HG03565 (cell line): ENCODE measurements around the gene HIC2.
"Not testable (repeated sequence)": the region's sequence is repeated elsewhere in the genome, so short reads cannot be mapped to it uniquely, and the experiment has no call there.

Experiments
- ATAC-seq: cut with Tn5 transposase; IDR thresholded peaks from one replicate; pipeline ENCODE4 v1.9.1; 2021; ENCODE audit warnings: mild to moderate bottlenecking, moderate library complexity; ENCODE audit not compliant: unreplicated experiment

The HIC2 gene

DNA sequence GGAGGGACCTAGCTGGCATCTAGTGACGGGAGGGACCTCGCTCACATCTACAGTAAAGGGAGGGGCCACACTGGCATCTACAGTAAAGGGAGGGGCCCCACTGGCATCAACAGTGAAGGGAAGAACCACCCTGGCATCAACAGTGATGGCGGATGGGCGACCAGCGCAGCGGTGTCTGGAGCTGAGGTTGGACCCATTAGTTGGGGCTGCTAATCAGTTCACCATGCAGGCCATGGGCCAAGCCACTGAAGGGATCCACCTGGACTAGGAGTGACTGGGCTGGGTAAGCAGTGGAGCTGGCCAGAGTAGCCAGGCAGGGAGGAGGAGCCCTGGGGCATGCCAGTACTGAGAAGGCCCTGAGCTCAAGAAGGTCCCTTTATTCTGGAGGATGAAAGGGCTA lies 73.4 kb downstream of the HIC2 start:
- ATAC-seq, result not testable (repeated sequence)

DNA sequence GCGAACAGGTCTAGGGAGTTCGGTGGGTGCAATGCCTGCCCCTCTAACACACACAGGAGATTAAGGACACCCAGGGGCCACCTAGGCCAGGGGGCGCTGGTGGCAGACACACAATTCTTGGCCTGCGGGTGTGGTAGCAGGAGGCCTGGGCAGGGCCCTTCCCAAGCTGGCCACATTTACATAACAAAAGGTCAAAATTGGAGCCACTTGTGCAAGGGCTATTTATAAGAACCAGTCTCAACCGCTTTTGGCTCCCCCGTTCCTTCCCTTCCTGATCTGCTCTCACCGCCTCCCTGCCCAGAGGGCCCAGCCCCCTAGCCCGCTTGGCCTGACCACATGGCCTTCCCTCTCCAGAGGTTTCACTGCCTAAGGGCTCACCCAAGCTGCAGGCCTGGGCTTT lies 75.1 kb downstream of the HIC2 start:
- ATAC-seq, result not testable (repeated sequence)

DNA sequence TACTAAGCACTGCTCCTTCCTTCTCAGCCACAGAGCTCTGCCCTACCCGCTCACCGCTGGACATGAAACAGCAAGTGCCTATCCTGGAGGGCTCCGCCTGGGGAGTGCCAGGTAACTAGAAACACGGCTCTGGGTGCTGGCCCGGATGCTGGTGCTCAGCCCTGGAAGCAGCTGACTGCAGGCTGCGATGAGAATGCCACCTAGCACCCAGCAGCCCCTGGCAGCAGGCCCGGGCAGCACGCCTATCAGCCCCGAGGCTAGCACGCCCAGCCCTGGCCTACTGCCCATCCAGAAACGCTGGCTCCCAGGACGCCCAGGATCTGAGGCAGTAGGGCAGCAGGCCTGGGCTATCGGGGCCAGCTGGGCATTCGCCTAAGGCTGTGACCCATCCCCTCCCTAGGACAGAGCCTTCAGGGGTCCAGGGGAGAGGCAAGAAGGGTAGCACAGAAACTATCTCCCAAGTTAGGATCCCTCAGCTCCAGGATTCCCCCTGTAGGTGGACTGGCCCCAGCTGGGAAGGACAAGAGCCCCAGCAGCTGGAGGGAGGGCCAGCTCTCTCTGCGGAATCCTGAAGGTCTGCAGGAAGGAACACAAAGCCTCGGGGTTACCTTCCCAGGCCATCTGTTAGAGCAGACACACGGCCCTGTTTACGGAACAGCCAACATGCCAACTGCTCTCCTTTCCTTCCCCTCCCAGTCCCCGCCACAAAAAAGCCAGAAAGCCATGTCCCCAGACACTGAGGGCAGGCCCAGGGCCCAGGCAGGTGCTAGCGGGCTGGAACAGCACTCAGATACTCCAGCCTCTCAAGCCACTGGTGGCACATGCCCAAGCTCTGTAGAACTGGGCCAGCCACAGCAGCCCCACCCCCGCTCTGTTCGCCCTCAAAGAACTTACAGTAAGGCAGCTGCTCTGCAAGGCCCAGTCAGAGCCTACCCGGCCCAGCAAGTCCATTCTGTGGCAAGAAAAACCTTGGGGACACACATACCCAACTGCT lies 76.9 kb downstream of the HIC2 start:
- ATAC-seq, result not testable (repeated sequence)

DNA sequence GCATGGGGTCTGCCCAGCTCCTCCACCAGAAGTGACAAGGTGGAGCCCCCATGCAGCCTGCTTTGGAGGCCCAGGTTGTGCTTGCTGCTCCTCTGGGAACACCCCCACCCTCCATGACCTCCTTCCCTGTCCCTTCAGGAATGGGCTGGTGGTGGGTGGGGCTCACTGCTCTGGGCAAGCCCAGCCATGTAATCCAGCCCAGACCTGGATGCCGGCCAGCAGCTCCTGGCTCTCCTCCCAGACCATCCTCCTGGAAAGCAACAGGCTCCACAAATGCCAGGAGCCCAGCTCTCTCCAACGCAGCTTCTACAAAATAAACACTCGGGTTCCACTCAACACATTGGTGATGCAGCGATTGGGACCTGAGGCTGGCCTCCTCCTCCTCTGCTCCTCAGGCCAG lies 80.8 kb downstream of the HIC2 start:
- not testable (repeated sequence) for ATAC-seq

DNA sequence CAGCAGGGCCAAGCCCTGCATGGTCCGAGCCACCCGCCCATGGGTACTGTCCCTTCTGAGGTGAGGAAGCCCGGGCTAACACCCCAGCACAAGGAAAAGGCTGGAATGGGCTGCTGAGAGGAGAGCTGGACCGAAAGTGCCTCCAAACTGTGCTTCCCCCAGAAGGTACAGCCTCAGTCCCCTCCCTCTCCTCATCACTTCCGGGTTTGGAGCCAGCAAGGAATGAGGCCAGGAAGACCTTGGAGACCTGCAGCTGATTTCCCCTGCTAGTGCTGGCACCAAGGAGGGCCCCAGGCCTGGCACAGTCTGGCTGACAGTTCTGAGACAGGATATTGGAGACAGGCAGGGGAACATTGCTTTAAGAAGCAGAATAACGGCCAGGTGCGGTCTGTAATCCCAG lies 81.3 kb downstream of the HIC2 start:
- not testable (repeated sequence) for ATAC-seq

DNA sequence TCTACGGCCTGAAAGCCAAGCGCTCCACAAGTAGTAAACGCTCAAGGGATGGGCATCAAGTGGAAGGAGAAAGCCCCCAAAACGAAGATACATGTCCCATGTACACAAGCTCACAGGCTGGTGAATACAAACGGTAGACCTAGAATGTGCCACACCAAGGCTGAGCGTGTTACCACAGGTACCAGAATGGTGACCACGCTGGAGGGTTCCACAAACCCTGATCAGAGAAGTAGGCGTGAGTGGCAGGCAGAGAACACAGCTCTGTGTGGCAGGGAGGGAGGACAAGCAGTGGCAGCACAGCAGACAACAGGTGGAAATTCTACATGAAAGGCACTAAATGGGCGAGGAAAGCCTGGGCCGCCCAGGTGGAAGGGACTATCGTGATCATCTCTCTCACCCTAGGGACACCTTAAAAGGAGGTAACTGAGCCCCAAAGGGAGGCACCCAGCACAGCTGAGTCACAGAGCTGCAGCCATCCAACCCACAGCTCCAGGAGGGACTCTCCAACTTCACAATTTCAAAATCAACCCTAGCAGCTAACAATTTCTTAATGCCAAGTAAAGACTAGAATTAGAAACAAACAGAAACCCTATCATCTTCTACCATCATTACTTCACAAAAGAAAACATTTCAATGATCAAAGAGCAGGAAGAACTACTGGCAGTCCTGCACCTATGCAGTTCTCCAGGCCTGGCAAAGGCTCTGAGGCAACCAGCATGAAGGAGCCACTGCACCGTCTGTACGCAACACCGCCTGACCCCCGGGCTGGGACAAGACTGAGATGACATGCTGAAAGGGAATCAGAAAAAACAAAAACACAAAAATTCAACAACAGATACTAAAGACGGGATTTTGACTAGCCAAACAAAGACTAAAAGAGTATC lies 82.7 kb downstream of the HIC2 start:
- not testable (repeated sequence) for ATAC-seq
